GM18520 (cell line): ENCODE measurements around the gene BFSP2.
"Not testable (repeated sequence)": the region's sequence is repeated elsewhere in the genome, so short reads cannot be mapped to it uniquely, and the experiment has no call there.

Experiments used
- ATAC-seq: cut with Tn5 transposase; IDR thresholded peaks from one replicate; pipeline ENCODE4 v1.9.1; 2021; ENCODE audit not compliant: unreplicated experiment

BFSP2 gene

DNA sequence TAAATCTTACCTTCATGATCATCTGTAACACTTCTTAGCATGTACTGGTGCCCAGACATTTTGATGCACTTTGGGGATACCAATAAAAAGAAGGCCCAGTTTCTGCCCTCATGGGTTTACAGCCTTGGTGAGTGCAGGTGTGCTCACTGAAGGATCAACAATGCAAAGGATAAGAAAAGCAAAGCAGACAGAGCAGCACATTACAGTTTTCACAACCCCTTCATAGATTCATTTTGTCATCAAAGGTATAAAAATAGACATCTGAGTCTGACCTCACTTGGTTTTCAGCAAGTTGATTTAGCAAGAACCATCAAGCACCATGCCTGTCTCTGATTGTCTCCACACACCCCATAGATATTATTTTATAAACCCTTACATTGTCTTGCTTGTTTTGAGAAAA, 77.6 kb downstream of the BFSP2 start:
- no peak for ATAC-seq

DNA sequence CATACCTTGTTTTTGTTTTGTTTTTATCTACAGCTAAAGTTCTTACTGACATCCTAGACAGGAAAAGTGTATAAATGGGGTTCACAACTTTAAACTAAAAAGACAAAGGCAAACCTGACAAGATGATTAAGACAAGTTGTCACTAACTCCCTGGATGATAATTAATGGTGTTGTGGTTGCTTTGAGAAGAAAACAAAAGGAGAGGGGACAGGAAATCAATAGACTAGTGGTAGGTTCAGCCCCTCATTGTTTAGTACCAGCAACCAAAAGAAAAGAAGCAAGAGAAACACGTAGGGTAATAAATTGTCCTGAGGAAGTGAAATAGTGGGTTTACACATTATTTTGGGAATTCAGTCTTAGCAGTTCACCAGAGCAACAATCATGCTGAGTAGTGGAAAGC, 78.8 kb downstream of the BFSP2 start:
- ATAC-seq = no peak

DNA sequence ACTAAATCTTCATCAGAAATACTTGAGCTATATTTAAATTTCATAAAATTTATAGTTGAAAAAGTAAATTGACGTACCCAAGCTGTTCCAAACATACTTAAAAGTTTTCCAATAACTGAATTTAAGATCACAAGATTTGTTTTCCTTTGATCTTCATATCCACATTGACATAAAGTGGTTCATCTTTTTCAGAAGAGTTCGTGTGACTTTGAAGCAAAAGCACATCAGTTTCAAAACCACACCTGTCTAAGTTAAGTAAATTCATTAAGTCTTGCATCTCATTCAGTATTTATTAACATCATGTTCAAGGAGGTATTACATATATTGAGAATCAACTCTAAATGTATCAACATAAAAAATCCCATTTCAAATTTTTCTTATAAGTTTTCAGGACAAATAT, 79.5 kb downstream of the BFSP2 start:
- ATAC-seq = no peak

DNA sequence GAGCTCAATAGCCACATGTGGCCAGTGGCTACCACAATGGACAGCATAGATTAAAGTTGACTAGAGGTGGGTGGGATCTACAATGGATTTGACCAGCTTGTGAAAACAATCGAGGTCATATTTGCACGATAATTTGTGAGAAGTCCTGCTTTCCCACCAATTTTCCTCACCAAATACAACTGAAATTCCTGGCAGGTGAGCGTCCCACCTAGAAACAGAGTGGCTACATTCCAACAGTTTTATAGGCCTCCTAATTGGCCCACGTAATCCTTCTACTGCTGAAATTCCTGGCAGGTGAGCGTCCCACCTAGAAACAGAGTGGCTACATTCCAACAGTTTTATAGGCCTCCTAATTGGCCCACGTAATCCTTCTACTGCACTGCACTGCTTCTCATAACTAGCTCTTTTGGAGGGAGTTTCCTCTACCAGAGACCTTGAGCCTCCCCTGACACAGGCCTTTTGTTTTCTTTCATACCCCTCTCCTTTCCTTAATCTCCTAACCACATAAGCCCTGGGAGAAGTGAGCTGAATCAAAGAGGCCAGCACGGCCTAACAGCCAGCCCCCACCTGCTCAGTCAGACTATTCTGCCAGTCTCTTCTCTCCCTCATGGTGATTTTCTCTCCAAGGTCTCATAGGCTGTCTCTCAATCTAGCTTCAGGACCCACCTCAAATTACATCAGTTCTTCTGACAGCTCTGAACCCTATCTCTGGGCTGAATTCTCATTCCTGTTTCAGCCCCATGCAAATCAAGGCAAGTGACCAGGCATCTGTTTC, 80.2 kb downstream of the BFSP2 start:
- ATAC-seq = peak; percentile 40

DNA sequence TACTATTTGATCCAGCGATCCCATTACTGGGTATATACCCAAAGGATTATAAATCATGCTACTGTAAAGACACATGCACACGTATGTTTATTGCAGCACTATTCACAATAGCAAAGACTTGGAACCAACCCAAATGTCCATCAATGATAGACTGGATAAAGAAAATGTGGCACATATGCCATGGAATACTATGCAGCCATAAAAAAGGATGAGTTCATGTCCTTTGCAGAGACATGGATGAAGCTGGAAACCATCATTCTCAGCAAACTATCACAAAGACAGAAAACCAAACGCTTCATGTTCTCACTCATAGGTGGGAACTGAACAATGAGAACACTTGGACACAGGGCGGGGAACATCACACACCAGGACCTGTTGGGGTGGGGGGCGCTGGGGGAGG, 82.6 kb downstream of the BFSP2 start:
- ATAC-seq = not testable (repeated sequence)

DNA sequence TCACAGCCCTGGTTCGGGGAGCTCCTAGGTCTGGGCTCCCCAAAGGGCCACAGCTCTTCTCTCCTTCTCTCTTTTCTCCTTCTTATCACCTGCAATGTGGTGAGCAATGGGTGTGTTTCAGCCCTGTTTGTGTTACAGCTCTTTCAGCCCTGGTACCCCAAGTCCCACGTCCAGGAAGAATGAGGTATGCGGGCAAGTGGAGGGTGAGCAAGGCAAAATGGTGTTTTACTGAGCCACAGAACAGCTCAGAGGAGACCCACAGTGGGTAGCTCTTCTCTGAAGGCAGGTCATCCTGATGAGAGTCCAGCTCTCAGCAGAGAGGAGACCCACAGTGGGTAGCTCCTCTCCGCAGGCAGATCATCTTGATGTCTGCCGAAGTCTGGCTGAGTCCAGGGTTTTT, 86.8 kb downstream of the BFSP2 start:
- ATAC-seq = no peak

DNA sequence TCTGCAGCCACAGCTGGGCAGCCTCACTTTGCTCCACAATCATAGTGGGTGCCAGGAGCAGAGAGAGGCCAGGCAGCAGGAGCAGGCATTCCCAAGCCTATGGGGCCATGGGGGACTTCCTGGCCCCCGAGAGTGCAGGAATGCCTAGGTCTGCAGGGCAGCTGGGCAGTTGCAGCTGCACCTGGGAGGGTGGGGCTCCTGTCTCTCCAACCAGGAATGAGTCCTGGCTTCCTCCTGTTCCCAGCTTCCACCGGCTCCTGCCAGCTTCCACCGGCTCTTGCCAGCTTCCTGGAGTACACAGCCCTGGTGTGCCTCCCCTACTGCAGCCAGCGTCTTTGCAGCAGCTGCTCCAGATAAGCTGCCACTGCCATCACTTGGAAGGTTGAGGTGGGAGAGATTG, 87.3 kb downstream of the BFSP2 start:
- no peak for ATAC-seq

DNA sequence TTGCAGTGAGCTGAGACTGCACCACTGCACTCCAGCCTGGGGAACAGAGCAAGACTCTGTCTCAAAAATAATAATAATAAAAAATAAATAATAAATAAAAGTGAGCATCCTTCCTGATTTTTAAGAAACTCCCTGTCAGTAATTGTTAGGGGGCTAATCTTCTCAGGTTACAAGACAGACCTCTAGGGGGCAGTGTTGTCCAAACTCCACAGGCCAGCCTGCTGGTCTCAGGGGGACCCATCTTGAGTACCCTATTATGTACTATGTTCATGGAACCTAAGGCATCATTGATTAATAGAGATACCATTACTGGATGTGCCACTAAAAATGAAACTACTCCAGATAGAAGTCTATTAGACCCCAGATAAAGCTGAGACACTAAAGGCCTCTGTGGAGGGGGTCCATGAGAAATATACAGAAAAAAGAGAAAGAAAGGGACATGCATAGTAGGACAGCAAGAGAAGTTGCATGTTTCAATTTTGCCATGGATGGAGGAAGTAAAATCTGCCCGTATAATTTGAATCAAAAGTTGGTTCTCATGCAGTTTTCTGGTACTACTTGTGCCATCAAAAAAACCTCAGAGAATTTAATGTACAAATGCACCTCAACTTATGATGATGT, 88.2 kb downstream of the BFSP2 start:
- no peak for ATAC-seq

DNA sequence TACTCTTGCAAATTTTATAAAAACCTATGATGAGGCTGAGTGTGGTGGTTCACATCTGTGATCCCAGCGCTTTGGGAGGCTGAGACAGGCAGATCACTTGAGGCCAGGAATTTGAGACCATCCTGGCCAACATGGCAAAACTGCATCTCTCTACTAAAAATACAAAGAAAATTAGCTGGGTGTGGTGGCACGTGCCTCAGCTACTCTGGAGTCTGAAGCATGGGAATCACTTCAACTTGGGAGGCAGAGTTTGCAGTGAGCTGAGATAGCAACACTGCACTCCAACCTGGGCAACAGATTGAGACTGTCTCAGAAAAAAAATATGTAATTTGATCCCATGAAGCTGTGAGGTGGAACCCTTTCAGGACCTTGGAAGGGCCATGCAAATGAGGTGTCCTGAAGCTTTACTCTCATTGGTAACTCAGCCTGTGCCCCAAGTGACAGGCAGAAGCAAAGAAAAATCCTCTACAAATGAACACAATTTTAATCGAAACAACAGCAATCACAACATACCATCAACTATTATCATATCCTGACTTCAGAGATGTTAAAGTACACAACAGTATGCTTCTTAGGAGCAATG, 89.0 kb downstream of the BFSP2 start:
- no peak for ATAC-seq

DNA sequence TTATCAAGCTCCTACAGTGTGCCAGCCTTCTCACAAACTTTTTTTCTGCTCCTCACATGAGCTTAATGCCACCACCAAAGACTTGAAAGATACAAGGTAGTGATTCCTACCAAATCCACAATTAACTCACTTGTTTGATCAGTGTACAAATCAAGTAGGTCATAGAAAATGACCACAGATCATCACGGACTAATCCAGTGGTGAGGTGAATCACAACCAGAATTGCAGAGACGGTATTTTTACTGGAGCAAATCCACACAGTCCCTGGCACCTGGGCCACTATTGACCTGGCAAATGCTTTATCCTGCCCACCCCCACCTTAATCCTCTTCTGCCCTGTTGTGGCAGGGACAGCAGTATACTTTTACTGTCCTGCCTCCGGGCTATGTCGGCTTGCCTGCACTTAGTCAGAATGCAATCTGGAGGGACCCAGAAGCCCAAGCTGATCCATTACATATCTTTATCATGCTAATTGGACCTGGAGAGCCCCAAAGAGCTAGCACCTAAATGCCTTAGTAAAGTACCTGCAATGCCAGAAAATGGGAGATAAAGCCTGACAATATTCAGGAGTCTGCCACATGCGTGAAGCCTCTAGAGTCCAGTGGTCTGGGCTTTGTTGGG, 89.7 kb downstream of the BFSP2 start:
- ATAC-seq = no peak

DNA sequence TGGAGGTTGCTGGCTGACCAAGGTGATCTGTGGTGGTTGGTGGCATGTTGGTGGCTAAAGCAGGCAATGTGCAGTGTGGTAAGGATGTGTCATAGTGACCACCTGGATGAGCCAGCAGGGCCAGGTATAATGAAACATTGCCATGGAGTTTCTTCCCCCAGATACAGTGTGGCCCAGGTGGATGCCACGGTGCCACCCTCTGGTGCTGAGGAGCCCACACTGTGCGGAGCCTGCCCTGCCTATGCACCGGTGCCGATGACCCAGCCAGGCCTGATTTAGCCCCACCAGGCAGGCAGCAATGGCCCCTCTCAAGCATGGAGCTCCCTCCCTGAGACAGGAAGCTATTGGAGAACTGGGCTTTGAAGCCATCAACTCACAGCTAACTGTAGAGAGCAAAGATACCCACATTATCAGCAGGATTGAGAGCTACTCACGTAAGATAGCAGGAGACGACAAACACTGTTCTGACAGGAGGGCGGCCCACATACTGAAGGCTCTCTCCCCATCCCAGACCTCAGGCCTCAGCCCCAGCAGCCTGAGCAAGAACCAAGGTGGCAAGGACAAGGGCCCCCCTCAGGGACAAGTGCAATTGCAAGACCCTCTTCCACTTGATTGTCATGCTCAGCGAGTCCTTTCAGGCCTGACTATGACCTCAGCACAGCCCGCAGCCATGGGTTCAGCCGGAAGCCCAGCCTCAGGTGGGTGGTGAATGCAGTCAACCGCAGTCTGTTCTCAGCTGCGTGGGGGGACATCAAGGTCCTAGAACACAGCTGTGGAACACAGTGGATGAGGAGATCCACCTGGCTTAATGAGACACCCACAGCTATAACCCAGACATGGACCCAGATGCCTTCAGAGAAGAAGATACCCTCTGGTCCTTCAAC, 90.9 kb downstream of the BFSP2 start:
- ATAC-seq = no peak

DNA sequence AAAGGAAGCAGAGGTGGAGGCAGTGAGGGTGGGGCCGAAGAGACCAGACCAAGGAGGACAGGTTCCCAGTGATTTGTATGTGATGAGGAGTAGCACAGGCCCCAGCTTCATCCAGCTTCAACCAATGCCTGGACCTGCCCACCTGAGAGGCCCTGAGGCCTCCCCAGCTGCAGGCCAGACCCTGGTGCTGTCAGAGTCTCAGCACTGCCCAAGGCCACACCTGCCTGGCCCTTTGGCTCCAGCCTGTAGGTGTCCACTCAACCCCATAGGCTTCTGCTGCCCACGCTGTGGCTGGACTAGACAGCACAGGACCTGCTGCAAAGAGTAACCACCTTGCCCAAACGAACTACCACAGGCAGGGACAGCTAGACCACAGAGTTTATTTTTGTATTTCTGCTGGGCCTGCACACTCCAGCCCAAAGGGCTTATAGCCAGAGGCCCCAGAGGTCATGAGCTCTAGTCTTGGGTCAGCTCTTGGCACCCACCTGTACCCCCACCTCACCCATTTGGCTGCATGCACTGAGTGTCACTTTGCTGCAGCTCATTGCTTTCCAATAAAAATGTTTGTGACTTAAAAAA, 91.7 kb downstream of the BFSP2 start:
- ATAC-seq = no peak

DNA sequence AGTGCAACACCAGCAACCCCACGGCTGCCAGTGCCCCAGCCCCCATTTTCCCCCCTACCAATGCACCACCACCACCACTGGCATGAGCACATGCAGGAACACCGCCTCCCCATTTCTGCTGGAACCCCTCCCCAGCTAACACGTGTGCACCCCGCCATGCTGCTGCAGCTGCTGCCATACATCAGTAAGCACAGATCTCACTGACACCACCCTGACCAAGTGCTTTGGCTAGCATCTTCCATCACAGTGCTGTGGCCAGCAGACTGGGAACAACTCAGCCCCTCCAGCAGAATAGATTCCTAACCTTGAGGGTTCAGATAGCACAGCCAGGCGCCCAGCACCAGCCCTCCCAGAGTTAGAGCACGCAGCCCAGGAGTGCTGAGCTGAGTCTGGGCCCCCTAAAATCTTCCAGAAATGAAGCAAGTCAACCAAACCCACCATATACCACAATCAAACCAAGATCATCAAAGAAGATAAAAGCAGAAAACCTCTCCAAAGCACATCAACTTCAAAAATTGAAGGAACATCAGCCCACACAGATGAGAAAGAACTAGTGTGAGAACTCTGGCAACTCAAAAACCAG, 92.4 kb downstream of the BFSP2 start:
- no peak for ATAC-seq

DNA sequence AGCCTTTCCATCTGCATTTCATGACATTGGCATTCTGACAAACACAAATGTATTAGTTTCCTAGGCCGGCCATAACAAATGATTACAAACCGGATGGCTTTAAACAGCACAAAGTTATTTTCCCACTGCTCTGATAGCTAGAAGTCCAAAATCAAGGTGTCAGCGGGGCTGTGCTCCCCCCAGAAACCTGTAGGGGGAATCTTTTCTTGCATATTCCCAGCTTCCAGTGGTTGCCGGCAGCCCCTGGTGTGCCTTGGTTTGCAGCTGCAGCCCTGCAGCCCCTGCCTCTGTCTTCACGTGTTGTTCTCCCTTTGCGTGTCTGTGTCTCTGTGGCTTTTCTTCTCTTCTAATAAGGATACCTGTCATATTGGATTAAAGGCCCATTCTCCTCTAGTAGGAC, 94.6 kb downstream of the BFSP2 start:
- ATAC-seq = no peak

DNA sequence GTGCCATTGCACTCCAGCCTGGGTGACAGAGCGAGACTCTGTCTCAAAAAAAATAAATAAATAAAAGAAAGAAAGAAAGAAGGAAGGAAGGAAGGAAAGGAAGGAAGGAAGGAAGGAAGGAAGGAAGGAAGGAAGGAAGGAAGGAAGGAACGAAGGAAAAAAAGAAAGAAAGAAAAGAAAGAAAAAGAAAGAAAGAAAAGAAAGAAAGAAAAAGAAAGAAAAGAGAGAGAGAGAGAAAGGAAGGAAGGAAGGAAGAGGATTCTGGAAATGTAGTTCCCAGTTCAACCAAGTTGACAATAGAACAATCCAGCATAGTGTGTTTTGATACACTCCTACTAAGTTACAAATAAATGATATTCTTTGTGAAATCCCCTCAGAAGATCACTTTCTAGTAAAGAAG, 102.7 kb downstream of the BFSP2 start:
- not testable (repeated sequence) for ATAC-seq

DNA sequence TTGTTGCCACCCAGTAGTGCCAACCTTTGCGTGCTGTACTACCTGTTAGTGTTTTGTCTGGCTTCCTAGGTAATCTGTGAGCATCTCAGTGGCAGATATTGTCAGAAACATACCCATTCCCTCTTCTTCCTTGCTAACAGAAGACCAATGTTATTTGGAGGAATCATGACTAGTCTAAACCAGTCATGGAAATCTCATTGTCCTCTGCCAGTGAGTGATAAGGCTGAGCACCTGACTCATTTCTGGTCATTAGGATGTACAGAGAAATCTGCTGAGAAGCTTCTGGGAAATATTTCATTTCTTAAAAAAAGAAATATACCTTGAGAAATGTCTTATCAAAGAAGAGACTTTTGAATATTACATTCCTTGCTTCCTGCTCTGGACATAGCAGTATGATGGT, 103.6 kb downstream of the BFSP2 start:
- ATAC-seq = no peak

DNA sequence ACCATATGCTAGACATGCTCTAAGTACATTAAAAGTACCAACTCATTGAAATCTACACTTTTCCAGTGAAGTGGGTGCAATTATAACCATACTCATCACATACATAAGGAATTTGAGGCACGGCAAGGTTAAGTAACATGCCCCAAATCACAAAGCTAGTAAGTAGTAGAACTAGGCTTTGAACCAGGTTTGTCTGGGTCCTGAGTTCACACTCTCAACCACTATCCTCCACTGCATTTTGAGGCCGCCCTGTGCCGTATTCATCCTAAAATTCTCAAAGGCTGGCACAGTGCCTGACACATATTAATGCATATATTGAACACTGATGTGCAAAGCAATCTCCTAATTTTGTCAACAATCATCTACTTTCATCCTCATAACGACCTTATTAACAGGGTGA, 104.9 kb downstream of the BFSP2 start:
- ATAC-seq = no peak

DNA sequence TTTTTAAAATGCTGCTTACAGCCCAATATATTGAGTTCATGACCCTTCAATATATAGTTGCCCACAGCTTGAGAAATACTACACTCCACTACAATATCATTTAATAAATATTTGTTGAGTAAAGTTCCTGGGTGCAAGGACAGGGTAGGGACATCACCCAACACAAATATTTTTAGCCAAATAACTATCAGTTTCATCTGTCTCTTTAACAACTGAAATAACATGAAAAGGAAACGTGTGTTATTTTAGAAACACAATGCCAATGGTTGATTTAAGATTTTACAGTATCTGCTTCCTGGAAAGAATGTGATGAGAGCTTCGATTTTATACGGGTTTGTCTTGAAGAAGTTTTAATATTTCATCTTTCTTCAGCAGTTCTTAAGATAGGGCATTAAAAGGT, 106.0 kb downstream of the BFSP2 start:
- peak; percentile 14 for ATAC-seq

DNA sequence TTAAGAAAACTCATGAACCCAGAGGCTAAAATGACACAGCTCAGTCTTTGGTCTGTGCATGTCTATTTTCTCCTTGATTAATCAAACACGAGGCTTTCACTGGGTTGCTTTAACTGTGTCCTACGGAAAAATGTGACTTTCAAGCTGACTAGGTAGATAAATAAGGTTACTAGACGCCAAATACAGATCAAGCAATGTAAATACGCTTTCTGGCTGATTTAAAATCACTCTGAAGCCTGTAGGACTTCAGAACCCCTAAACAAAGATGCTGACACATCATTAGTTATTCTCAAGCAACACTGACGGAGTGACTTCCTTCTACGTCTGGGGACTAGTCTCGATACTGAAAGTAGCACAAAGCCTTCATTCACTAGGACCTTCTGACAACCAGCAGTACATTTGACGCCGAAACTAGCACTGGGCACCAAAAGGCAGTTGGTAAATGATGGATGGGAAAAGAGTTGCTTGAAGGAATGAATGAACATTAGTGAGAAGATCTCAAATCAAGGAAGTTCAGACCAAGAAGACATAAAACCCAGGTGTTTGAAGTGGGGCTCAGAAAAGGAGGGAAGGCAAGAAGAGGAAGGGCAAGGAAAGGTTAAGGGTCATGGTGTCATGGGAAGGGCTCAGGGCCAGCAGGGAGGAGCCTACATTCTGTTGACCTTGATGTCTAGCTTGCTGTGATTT, 106.5 kb downstream of the BFSP2 start:
- ATAC-seq = peak; percentile 96

DNA sequence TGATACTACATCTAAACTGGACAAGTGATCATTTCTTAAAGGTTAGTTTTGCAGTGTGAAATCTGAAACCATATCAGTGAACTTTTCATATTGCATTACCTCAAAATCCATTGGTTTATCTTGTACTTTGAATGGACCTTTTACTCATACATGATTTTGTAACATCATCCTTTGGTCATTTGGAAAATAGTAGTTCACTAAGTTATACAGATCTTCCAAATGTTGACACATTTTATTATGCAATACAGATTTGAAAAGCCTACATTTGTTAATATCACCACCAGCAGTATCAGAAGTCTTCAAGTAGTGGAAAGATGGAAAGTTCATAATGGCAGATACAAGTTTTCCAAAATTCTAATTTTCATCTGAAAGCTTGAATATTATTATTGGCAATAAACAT, 109.6 kb downstream of the BFSP2 start:
- no peak for ATAC-seq
